IMR-90 (cell line): Measurements from ENCODE around the gene TGFBR2.

ENCODE experiments used
- BHLHE40 ChIP-seq: fragments of 150-350 bp; IDR thresholded peaks from 2 replicates; pipeline ENCODE4 v1.6.1; 2016; ENCODE audit warnings: mild to moderate bottlenecking, low read depth, low read length
- CEBPB ChIP-seq: IDR thresholded peaks from 2 replicates; pipeline ENCODE4 v1.6.1; 2012; ENCODE audit warnings: low read depth, low read length, improper control_type of control experiment
- FOS ChIP-seq: fragments of 150-350 bp; IDR thresholded peaks from 2 replicates; pipeline ENCODE4 v1.6.1; 2016; ENCODE audit warnings: low read depth, low read length
- MAFK ChIP-seq: IDR thresholded peaks from 2 replicates; pipeline ENCODE4 v1.6.1; 2012; ENCODE audit warnings: low read depth, low read length, improper control_type of control experiment
- NFE2L2 ChIP-seq: fragments of 150-350 bp; IDR thresholded peaks from 2 replicates; pipeline ENCODE4 v1.6.1; 2016; ENCODE audit warnings: low read depth, mild to moderate bottlenecking, low read length
- POLR2A ChIP-seq: IDR thresholded peaks from 2 replicates; pipeline ENCODE4 v1.6.1; 2012; ENCODE audit warnings: mild to moderate bottlenecking, low read depth, low read length
- RAD21 ChIP-seq: IDR thresholded peaks from 2 replicates; pipeline ENCODE4 v1.6.1; 2012; ENCODE audit warnings: low read length, improper control_type of control experiment
- RCOR1 ChIP-seq: IDR thresholded peaks from 2 replicates; pipeline ENCODE4 v1.6.1; 2012; ENCODE audit warnings: mild to moderate bottlenecking, low read length, improper control_type of control experiment; ENCODE audit not compliant: insufficient replicate concordance
- TF ChIP-seq, protein P1 (sequence below): conservative IDR thresholded peaks from 2 replicates; pipeline ENCODE4 v1.5.1; 2012; ENCODE audit warnings: mild to moderate bottlenecking, low read depth, low read length, improper control_type of control experiment
- TF ChIP-seq, protein P2 (sequence below): fragments of 150-350 bp; IDR thresholded peaks from 2 replicates; pipeline ENCODE4 v1.6.1; 2016; ENCODE audit warnings: low read depth, mild to moderate bottlenecking, low read length, moderate library complexity, borderline replicate concordance
- TF ChIP-seq, protein P3 (sequence below): fragments of 150-350 bp; IDR thresholded peaks from 2 replicates; pipeline ENCODE4 v1.6.1; 2017; ENCODE audit warnings: mild to moderate bottlenecking, antibody characterized with exemption, low read length, low read depth

DNA sequence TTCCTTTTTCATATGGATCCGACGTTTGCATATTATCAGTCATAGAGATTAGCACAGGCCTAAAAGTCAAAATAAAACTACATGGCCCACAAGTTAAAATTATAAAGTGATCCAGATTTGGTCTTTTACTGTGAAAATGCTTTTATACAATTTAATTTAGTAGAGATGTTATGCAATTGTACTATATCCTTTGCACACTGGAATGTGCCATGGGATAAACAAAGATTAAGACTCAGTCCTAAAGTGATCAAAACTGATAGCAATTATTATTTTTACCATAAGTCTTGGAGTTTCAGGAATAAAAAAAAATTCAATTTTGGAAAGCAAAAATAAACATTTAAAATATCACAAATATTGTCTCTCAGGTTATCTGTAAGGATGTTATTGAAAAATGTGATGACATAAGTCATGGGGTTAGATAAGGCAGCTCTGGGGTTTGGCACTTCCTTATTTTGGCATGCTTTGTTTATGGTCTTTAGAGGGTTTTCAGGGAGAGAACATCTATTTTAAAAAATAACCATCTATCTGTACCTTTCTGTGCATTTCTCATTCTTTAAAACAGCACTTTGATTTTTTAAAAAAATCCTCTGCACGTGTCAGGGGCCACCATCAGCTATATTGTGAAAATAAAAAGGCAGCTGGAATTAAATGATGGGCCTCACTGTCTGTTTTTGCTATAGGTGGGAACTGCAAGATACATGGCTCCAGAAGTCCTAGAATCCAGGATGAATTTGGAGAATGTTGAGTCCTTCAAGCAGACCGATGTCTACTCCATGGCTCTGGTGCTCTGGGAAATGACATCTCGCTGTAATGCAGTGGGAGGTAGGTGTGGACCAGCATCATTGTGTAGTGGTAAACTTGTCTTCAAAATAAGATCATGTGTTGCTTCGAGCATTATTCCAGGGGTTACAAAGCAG lies 67.3 kb downstream of the TGFBR2 start:
- TF ChIP-seq, protein P1, sequence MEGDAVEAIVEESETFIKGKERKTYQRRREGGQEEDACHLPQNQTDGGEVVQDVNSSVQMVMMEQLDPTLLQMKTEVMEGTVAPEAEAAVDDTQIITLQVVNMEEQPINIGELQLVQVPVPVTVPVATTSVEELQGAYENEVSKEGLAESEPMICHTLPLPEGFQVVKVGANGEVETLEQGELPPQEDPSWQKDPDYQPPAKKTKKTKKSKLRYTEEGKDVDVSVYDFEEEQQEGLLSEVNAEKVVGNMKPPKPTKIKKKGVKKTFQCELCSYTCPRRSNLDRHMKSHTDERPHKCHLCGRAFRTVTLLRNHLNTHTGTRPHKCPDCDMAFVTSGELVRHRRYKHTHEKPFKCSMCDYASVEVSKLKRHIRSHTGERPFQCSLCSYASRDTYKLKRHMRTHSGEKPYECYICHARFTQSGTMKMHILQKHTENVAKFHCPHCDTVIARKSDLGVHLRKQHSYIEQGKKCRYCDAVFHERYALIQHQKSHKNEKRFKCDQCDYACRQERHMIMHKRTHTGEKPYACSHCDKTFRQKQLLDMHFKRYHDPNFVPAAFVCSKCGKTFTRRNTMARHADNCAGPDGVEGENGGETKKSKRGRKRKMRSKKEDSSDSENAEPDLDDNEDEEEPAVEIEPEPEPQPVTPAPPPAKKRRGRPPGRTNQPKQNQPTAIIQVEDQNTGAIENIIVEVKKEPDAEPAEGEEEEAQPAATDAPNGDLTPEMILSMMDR, result no peak
- TF ChIP-seq RAD21, result no peak
- TF ChIP-seq, protein P2, sequence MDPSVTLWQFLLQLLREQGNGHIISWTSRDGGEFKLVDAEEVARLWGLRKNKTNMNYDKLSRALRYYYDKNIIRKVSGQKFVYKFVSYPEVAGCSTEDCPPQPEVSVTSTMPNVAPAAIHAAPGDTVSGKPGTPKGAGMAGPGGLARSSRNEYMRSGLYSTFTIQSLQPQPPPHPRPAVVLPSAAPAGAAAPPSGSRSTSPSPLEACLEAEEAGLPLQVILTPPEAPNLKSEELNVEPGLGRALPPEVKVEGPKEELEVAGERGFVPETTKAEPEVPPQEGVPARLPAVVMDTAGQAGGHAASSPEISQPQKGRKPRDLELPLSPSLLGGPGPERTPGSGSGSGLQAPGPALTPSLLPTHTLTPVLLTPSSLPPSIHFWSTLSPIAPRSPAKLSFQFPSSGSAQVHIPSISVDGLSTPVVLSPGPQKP, result no peak
- peak; percentile 33 for TF ChIP-seq CEBPB
- TF ChIP-seq, protein P3, sequence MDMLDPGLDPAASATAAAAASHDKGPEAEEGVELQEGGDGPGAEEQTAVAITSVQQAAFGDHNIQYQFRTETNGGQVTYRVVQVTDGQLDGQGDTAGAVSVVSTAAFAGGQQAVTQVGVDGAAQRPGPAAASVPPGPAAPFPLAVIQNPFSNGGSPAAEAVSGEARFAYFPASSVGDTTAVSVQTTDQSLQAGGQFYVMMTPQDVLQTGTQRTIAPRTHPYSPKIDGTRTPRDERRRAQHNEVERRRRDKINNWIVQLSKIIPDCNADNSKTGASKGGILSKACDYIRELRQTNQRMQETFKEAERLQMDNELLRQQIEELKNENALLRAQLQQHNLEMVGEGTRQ, result no peak
- TF ChIP-seq POLR2A, result no peak
- TF ChIP-seq FOS, result no peak
- no peak for TF ChIP-seq RCOR1
- TF ChIP-seq MAFK, result no peak
- TF ChIP-seq NFE2L2, result no peak
- no peak for TF ChIP-seq BHLHE40
